ENCODE measurements around the gene CDK6.

CDK6 gene

GRCh38 chr7:92785923-92786322, 50.5 kb downstream of the CDK6 start:
- no peak for ATAC-seq (ENCODE audit: insufficient read depth, low read depth)
- Histone ChIP-seq H3K4me1 (ENCODE audit: insufficient read depth, low read length) (peaks cover 70% of the 10 kb centered on the region), H4K20me1 (ENCODE audit: insufficient read depth, low read length) (peaks cover 73% of the 10 kb centered on the region; the same call in 1 of the 2 replicates), H3K9me3 (ENCODE audit: insufficient read depth, low read length, severe bottlenecking) (peaks cover 7% of the 10 kb centered on the region), H3K79me2 (ENCODE audit: insufficient read depth, low read length) (peaks cover 100% of the 10 kb centered on the region), H3K4me2 (ENCODE audit: insufficient read depth, low read length) (no peak overlapping the region), H3K27ac (ENCODE audit: low read length) (peak overlapping the region; percentile 42), H3K36me3 (ENCODE audit: insufficient read depth, low read length) (peaks cover 85% of the 10 kb centered on the region), H3K9ac (ENCODE audit: low read depth, low read length) (no peak overlapping the region), H3K4me3 (ENCODE audit: low read depth in 1 of 2, low read length in 2 of 2) (no peak overlapping the region), H2AFZ (ENCODE audit: low read depth, low read length) (no peak overlapping the region), H3K27me3 (ENCODE audit: insufficient read depth, low read length, poor library complexity) (no peaks in the 10 kb centered on the region)
- TF ChIP-seq EZH2 (IDR thresholded peaks at IDR 0.05; ENCODE audit: borderline replicate concordance, low read depth, low read length, severe bottlenecking) (no peak), CTCF (IDR thresholded peaks at IDR 0.05; ENCODE audit: borderline replicate concordance, extremely low read depth, low read length, poor library complexity, severe bottlenecking) (no peak)
- no peak for DNase-seq

GRCh38 chr7:92784935-92785334, 51.4 kb downstream of the CDK6 start:
- Histone ChIP-seq H3K27ac (ENCODE audit: low read length) (no peak overlapping the region; the same call in 1 of the 2 replicates), H4K20me1 (ENCODE audit: insufficient read depth, low read length) (peaks cover 65% of the 10 kb centered on the region; the same call in 1 of the 2 replicates), H2AFZ (ENCODE audit: low read depth, low read length) (no peak overlapping the region), H3K9ac (ENCODE audit: low read depth, low read length) (no peak overlapping the region), H3K4me2 (ENCODE audit: insufficient read depth, low read length) (peak overlapping the region; percentile 3; the same call in 1 of the 2 replicates), H3K4me3 (ENCODE audit: low read depth in 1 of 2, low read length in 2 of 2) (no peak overlapping the region), H3K36me3 (ENCODE audit: insufficient read depth, low read length) (peaks cover 81% of the 10 kb centered on the region), H3K4me1 (ENCODE audit: insufficient read depth, low read length) (peaks cover 63% of the 10 kb centered on the region), H3K27me3 (ENCODE audit: insufficient read depth, low read length, poor library complexity) (no peaks in the 10 kb centered on the region), H3K9me3 (ENCODE audit: insufficient read depth, low read length, severe bottlenecking) (peaks cover 3% of the 10 kb centered on the region), H3K79me2 (ENCODE audit: insufficient read depth, low read length) (peaks cover 100% of the 10 kb centered on the region)
- no peak for ATAC-seq (ENCODE audit: insufficient read depth, low read depth)
- no peak for DNase-seq
- no peak for TF ChIP-seq CTCF (IDR thresholded peaks at IDR 0.05; ENCODE audit: borderline replicate concordance, extremely low read depth, low read length, poor library complexity, severe bottlenecking)
- TF ChIP-seq EZH2 (IDR thresholded peaks at IDR 0.05; ENCODE audit: borderline replicate concordance, low read depth, low read length, severe bottlenecking) = no peak

DNA sequence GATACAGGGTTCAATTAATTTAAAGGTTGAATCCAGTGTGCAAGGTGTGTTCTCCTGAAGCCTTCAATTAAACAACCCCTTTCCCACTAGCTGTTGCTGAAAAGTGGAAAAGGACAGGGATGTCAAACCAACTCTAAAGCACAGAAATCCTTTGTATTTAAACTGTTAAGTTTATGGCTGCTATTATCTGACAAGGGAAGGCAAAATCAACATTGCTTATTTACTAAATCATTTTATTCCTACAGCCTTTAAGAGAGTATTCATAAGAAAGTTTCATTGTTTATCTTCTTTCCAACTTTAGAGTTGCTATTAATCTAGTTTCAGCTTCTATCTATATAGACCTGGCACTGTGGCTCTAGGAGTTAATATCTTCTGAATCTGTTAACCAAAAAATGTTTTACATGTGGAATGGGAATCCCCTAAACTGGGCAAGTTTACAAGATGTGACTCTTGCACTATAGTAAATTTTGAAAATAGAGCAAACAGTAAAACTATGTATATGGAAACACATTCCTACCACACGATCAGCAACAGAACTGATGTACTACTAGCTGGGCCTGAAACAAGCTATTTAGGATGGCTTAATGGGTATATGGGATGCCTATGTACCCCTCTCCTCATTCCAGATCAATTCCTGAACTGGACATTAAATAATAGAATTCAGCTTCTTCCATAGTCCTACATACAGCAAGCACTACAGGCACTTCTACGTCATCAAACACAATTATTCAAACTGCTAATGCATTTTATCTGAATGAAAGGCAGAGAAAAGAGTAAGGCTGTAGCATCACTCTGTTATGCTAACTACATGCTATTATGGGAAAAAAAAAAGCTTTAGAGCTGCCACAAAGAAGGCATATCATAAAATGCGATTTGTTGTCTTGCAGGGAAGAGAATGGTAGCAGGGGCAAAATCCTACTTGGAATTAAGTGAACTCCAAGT, 52.8 kb downstream of the CDK6 start:
- H3K9me3 ChIP-seq (ENCODE audit: insufficient read depth, low read length, severe bottlenecking) = peaks cover 1% of the 10 kb centered on the region
- H3K4me3 ChIP-seq (ENCODE audit: low read depth in 1 of 2, low read length in 2 of 2) = no peak overlapping the region
- H3K27ac ChIP-seq (ENCODE audit: low read length) = peak overlapping the region; percentile 61
- DNase-seq (no peak), ATAC-seq (ENCODE audit: insufficient read depth, low read depth) (no peak)
- peaks cover 100% of the 10 kb centered on the region for H3K79me2 ChIP-seq (ENCODE audit: insufficient read depth, low read length)
- H3K4me1 ChIP-seq (ENCODE audit: insufficient read depth, low read length) = peaks cover 55% of the 10 kb centered on the region
- H3K36me3 ChIP-seq (ENCODE audit: insufficient read depth, low read length) = peaks cover 76% of the 10 kb centered on the region
- no peak overlapping the region for H3K4me2 ChIP-seq (ENCODE audit: insufficient read depth, low read length)
- H3K9ac ChIP-seq (ENCODE audit: low read depth, low read length) = no peak overlapping the region
- H2AFZ ChIP-seq (ENCODE audit: low read depth, low read length) = no peak overlapping the region
- H4K20me1 ChIP-seq (ENCODE audit: insufficient read depth, low read length) = peaks cover 62% of the 10 kb centered on the region; the same call in 1 of the 2 replicates
- no peak for TF ChIP-seq EZH2 (IDR thresholded peaks at IDR 0.05; ENCODE audit: borderline replicate concordance, low read depth, low read length, severe bottlenecking)
- no peak for TF ChIP-seq CTCF (IDR thresholded peaks at IDR 0.05; ENCODE audit: borderline replicate concordance, extremely low read depth, low read length, poor library complexity, severe bottlenecking)
- no peaks in the 10 kb centered on the region for H3K27me3 ChIP-seq (ENCODE audit: insufficient read depth, low read length, poor library complexity)
